Effector memory CD4-positive, alpha-beta T cell (primary cell): ENCODE results near the gene TUT7.
"Not testable (repeated sequence)": the region's sequence is repeated elsewhere in the genome, so short reads cannot be mapped to it uniquely, and the experiment has no call there.

ENCODE experiments used
- DNase-seq, 3 donors: peaks; one replicate each; pipeline ENCODE4 v3.0.0-alpha.2; 2020
- H3K27ac ChIP-seq: 2 replicates; pipeline ENCODE4 v1.7.0; 2013; ENCODE audit warnings: mild to moderate bottlenecking, low read length, moderate library complexity; ENCODE audit not compliant: insufficient read depth, poor library complexity, severe bottlenecking
- H3K27me3 ChIP-seq: replicated peaks from 2 replicates; pipeline ENCODE4 v1.7.0; 2013; ENCODE audit warnings: mild to moderate bottlenecking, low read length; ENCODE audit not compliant: insufficient read depth, control insufficient read depth, poor library complexity, severe bottlenecking
- H3K36me3 ChIP-seq: 2 replicates; pipeline ENCODE4 v1.7.0; 2013; ENCODE audit warnings: mild to moderate bottlenecking, low read length, moderate library complexity; ENCODE audit not compliant: control insufficient read depth, insufficient read depth
- H3K4me1 ChIP-seq: 2 replicates; pipeline ENCODE4 v1.7.0; 2013; ENCODE audit warnings: low read length, mild to moderate bottlenecking; ENCODE audit not compliant: control insufficient read depth, insufficient read depth, poor library complexity, severe bottlenecking
- H3K4me3 ChIP-seq: 2 replicates; pipeline ENCODE4 v1.7.0; 2013; ENCODE audit warnings: low read length, low read depth, mild to moderate bottlenecking; ENCODE audit not compliant: insufficient read depth, poor library complexity, severe bottlenecking
- H3K9me3 ChIP-seq: 2 replicates; pipeline ENCODE4 v1.7.0; 2013; ENCODE audit warnings: mild to moderate bottlenecking, low read length, moderate library complexity; ENCODE audit not compliant: control insufficient read depth
- total RNA-seq, 3 donors: gene quantifications; one replicate each; lab custom pipeline; 2026; lab: John Stamatoyannopoulos, UW

Gene TUT7
- total RNA-seq, result 127 to 146 (median 129) reads per million in 3 donors

GRCh38 chr9:86354011-86354817 lies at the start of gene TUT7:
Gene TUT7 (minus strand): TSS chr9:86354410. CDS start chr9:86353199, 1,211 bp downstream.
- H3K27ac ChIP-seq, result peak within 1 kb of the TSS; percentile 81
- peaks cover 30% of the 10 kb centered on the region for H3K4me1 ChIP-seq
- H3K27me3 ChIP-seq, result no peaks in the 10 kb centered on the region
- H3K4me3 ChIP-seq, result peak within 1 kb of the TSS; percentile 93
- no peaks in the 10 kb centered on the region for H3K9me3 ChIP-seq
- H3K36me3 ChIP-seq, result no peaks in the 10 kb centered on the region
- DNase-seq, result peak; percentile 88 to 89 (median 89)

- Histone ChIP-seq H3K9me3 (no peaks in the 10 kb centered on the region), H3K27me3 (no peaks in the 10 kb centered on the region), H3K4me1 (no peaks in the 10 kb centered on the region), H3K36me3 (no peaks in the 10 kb centered on the region), H3K4me3 (no peak overlapping the region), H3K27ac (no peak overlapping the region)
- no peak for DNase-seq
Observed at GRCh38 chr9:86402591-86402990, 48.4 kb upstream of the TUT7 start.

GRCh38 chr9:86396412-86396811 lies 42.2 kb upstream of the TUT7 start:
- no peak for DNase-seq
- H3K36me3 ChIP-seq, result no peaks in the 10 kb centered on the region
- no peaks in the 10 kb centered on the region for H3K9me3 ChIP-seq
- no peaks in the 10 kb centered on the region for H3K27me3 ChIP-seq
- H3K27ac ChIP-seq, result no peak overlapping the region
- no peaks in the 10 kb centered on the region for H3K4me1 ChIP-seq
- no peak overlapping the region for H3K4me3 ChIP-seq

GRCh38 chr9:86390184-86390583 lies 36.0 kb upstream of the TUT7 start:
- not testable (repeated sequence) for H3K27me3 ChIP-seq, H3K4me1 ChIP-seq, DNase-seq, H3K27ac ChIP-seq, H3K4me3 ChIP-seq, H3K9me3 ChIP-seq, H3K36me3 ChIP-seq

GRCh38 chr9:86389628-86390027 lies 35.4 kb upstream of the TUT7 start:
- Histone ChIP-seq H3K27me3 (no peaks in the 10 kb centered on the region), H3K27ac (no peak overlapping the region), H3K36me3 (no peaks in the 10 kb centered on the region), H3K9me3 (no peaks in the 10 kb centered on the region), H3K4me1 (no peaks in the 10 kb centered on the region), H3K4me3 (no peak overlapping the region)
- no peak for DNase-seq

- H3K36me3 ChIP-seq, result no peaks in the 10 kb centered on the region
- H3K4me1 ChIP-seq, result no peaks in the 10 kb centered on the region
- H3K27me3 ChIP-seq, result no peaks in the 10 kb centered on the region
- H3K9me3 ChIP-seq, result no peaks in the 10 kb centered on the region
- H3K4me3 ChIP-seq, result no peak overlapping the region
- no peak overlapping the region for H3K27ac ChIP-seq
- DNase-seq, result no peak
Observed at GRCh38 chr9:86387376-86387775, 33.2 kb upstream of the TUT7 start.

- not testable (repeated sequence) for H3K9me3 ChIP-seq, DNase-seq, H3K27ac ChIP-seq, H3K27me3 ChIP-seq, H3K36me3 ChIP-seq, H3K4me1 ChIP-seq, H3K4me3 ChIP-seq
Observed at GRCh38 chr9:86383000-86383399, 28.8 kb upstream of the TUT7 start.

GRCh38 chr9:86376016-86376415 lies 21.8 kb upstream of the TUT7 start:
- Histone ChIP-seq H3K4me1 (no peaks in the 10 kb centered on the region), H3K27ac (no peak overlapping the region), H3K27me3 (no peaks in the 10 kb centered on the region), H3K9me3 (no peaks in the 10 kb centered on the region), H3K36me3 (no peaks in the 10 kb centered on the region), H3K4me3 (no peak overlapping the region)
- DNase-seq, result no peak

GRCh38 chr9:86369810-86370209 lies 15.6 kb upstream of the TUT7 start:
- no peaks in the 10 kb centered on the region for H3K36me3 ChIP-seq
- H3K4me3 ChIP-seq, result no peak overlapping the region
- H3K27me3 ChIP-seq, result no peaks in the 10 kb centered on the region
- H3K4me1 ChIP-seq, result no peaks in the 10 kb centered on the region
- no peak for DNase-seq
- no peak overlapping the region for H3K27ac ChIP-seq
- H3K9me3 ChIP-seq, result peaks cover 5% of the 10 kb centered on the region

- DNase-seq, result no peak
Observed at GRCh38 chr9:86368871-86369521, 14.8 kb upstream of the TUT7 start.

More at GRCh38 chr9:86368871-86369521, 14.8 kb upstream of the TUT7 start:
- Histone ChIP-seq H3K27me3 (no peaks in the 10 kb centered on the region), H3K4me3 (no peak overlapping the region), H3K9me3 (peaks cover 5% of the 10 kb centered on the region), H3K27ac (no peak overlapping the region), H3K36me3 (no peaks in the 10 kb centered on the region), H3K4me1 (no peaks in the 10 kb centered on the region)
